ENCODE data around the gene ALPL. TPM values are rescaled to one million over a fixed set of nuclear protein-coding genes. Genes with fewer than 3 reads are reported as not detected.

The ALPL gene
- total and polyA plus RNA-seq, 9 of the 15 experiments (the other 6 are each of a cell fraction or from before 2014, with no cell fraction given) = 0.04 to 0.38 (median 0.18) TPM; not detected in 4

DNA sequence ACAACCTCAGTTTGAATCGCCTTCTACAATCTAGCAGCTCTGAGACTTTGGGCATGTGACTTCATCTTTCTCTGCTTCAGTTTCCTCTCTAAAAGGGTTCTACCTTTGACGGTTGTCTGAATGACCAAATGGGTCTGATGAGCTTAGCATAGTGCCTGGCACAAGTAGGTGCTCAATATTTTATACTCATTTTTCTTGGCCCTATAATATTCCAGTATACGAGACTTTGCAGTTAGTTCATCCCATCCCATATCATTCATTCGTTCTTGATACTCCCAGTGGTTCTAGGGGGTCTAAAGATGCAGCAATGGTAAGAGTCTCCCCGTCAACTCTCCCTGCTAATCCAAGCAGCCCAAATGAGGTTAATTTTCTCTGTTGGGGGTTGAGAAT lies 67.6 kb downstream of the ALPL start:
- H3K27me3 ChIP-seq (ENCODE audit: control insufficient read depth in 2 of 2, insufficient read depth in 2 of 2, low read length in 2 of 2) = peaks cover 9 to 37% of the 10 kb centered on the region in 2 experiments; a peak in 4 of 5 replicates
- peaks cover 4 to 20% of the 10 kb centered on the region in 2 experiments; a peak in 4 of 5 replicates for H3K4me1 ChIP-seq (replicated peaks in 1 of 2; ENCODE audit: control insufficient read depth in 2 of 2, insufficient read depth in 2 of 2, low read length in 2 of 2)
- no peak overlapping the region for H3K9ac ChIP-seq (ENCODE audit: insufficient read depth in 1 of 2, low read depth in 2 of 2, low read length in 2 of 2)
- H3K4me2 ChIP-seq (ENCODE audit: insufficient read depth, low read length) = no peak overlapping the region
- in situ Hi-C loops (cut with MboI) = no loop called here
- no peak for ATAC-seq
- DNase-seq (ENCODE audit: extremely low read depth in 1 of 4, low spot score in 3 of 4) = no peak
- no peak overlapping the region for H3K4me3 ChIP-seq
- no peaks in the 10 kb centered on the region for H3K79me2 ChIP-seq (ENCODE audit: control insufficient read depth, insufficient read depth, low read length)
- 24% methylated on average over 5 of the region's 5 CpGs for WGBS (ENCODE audit: insufficient coverage, low coverage, missing lambda C conversion rate)
- no peak overlapping the region for H2AFZ ChIP-seq (ENCODE audit: low read depth, low read length)
- intact Hi-C loops (cut with micrococcal nuclease) = loop anchor here (10.0 kb wide), 1 partner anchor 202 kb away; no protein-coding TSS in a partner anchor
- CTCF ChIA-PET (ENCODE audit: low intra/inter-chr PET ratio) = no interaction called here
- FAIRE-seq = no peak
- BruUV-seq (replicated peaks) = no TSS peak
- no peak overlapping the region for H3K27ac ChIP-seq (ENCODE audit: extremely low read depth, low read depth, low read length)
- peaks cover 4% of the 10 kb centered on the region; the same call in 1 of the 2 replicates for H4K20me1 ChIP-seq (replicated peaks; ENCODE audit: control insufficient read depth, insufficient read depth, low read length)
- no peaks in the 10 kb centered on the region for H3K36me3 ChIP-seq (ENCODE audit: control insufficient read depth, insufficient read depth, low read length)
- no peaks in the 10 kb centered on the region for H3K9me3 ChIP-seq (replicated peaks; ENCODE audit: control insufficient read depth, insufficient read depth, low read depth, low read length)
- H3K9me1 ChIP-seq (ENCODE audit: control insufficient read depth, insufficient read depth, low read length) = no peaks in the 10 kb centered on the region
- POLR2A ChIA-PET = interaction anchor here (0.6 to 1.5 kb wide), 4 partner anchors 9 to 29 kb away, joined by 3 to 4 read pairs (median 3); no protein-coding TSS in a partner anchor
- TF ChIP-seq, protein P1, sequence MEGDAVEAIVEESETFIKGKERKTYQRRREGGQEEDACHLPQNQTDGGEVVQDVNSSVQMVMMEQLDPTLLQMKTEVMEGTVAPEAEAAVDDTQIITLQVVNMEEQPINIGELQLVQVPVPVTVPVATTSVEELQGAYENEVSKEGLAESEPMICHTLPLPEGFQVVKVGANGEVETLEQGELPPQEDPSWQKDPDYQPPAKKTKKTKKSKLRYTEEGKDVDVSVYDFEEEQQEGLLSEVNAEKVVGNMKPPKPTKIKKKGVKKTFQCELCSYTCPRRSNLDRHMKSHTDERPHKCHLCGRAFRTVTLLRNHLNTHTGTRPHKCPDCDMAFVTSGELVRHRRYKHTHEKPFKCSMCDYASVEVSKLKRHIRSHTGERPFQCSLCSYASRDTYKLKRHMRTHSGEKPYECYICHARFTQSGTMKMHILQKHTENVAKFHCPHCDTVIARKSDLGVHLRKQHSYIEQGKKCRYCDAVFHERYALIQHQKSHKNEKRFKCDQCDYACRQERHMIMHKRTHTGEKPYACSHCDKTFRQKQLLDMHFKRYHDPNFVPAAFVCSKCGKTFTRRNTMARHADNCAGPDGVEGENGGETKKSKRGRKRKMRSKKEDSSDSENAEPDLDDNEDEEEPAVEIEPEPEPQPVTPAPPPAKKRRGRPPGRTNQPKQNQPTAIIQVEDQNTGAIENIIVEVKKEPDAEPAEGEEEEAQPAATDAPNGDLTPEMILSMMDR (IDR thresholded peaks at IDR 0.05 in 2 of 3, conservative IDR thresholded peaks at IDR 0.05 in 1 of 3; ENCODE audit: insufficient read depth in 2 of 3, low read depth in 1 of 3, low read length in 3 of 3) = no peak
- TF ChIP-seq ZNF23 (CRISPR knock-in tag; IDR thresholded peaks at IDR 0.05) (no peak), NFE2 (IDR thresholded peaks at IDR 0.05; ENCODE audit: low read depth) (no peak), ZC3H11A (IDR thresholded peaks at IDR 0.05; ENCODE audit: low read depth, low read length) (no peak), DNMT1 (IDR thresholded peaks at IDR 0.05) (no peak), ZNF431 (CRISPR knock-in tag; IDR thresholded peaks at IDR 0.05) (no peak), NFIX (CRISPR knock-in tag; IDR thresholded peaks at IDR 0.05; ENCODE audit: low read depth) (no peak), RBM25 (IDR thresholded peaks at IDR 0.05; ENCODE audit: low read depth, low read length, severe bottlenecking) (peak; percentile 54), POLR2B (IDR thresholded peaks at IDR 0.05; ENCODE audit: low read depth, partially characterized antibody) (no peak), KDM1A (IDR thresholded peaks at IDR 0.05) (0 out of 4 replicates have a peak, but pooled peaks of 1 of the 2 experiments have one; percentile 33), ZNF41 (CRISPR knock-in tag; conservative IDR thresholded peaks at IDR 0.05) (no peak), ESRRB (CRISPR knock-in tag; IDR thresholded peaks at IDR 0.05; ENCODE audit: borderline replicate concordance) (no peak), TARDBP (IDR thresholded peaks at IDR 0.05) (no peak), BCOR (IDR thresholded peaks at IDR 0.05) (peak; percentile 28; the same call in 1 of the 2 replicates), KLF16 (IDR thresholded peaks at IDR 0.05) (no peak), ZNF146 (CRISPR knock-in tag; IDR thresholded peaks at IDR 0.05; ENCODE audit: unreplicated experiment) (peak; percentile 91), NONO (IDR thresholded peaks at IDR 0.05; ENCODE audit: low read depth in 2 of 2, low read length in 1 of 2) (no peak), SLC30A9 (CRISPR knock-in tag; IDR thresholded peaks at IDR 0.05) (no peak)
- TF ChIP-seq, protein P2, sequence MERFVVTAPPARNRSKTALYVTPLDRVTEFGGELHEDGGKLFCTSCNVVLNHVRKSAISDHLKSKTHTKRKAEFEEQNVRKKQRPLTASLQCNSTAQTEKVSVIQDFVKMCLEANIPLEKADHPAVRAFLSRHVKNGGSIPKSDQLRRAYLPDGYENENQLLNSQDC (CRISPR knock-in tag; IDR thresholded peaks at IDR 0.05) = no peak
- TF ChIP-seq, protein P3, sequence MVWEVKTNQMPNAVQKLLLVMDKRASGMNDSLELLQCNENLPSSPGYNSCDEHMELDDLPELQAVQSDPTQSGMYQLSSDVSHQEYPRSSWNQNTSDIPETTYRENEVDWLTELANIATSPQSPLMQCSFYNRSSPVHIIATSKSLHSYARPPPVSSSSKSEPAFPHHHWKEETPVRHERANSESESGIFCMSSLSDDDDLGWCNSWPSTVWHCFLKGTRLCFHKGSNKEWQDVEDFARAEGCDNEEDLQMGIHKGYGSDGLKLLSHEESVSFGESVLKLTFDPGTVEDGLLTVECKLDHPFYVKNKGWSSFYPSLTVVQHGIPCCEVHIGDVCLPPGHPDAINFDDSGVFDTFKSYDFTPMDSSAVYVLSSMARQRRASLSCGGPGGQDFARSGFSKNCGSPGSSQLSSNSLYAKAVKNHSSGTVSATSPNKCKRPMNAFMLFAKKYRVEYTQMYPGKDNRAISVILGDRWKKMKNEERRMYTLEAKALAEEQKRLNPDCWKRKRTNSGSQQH (CRISPR knock-in tag; IDR thresholded peaks at IDR 0.05) = no peak
- TF ChIP-seq, protein P4, sequence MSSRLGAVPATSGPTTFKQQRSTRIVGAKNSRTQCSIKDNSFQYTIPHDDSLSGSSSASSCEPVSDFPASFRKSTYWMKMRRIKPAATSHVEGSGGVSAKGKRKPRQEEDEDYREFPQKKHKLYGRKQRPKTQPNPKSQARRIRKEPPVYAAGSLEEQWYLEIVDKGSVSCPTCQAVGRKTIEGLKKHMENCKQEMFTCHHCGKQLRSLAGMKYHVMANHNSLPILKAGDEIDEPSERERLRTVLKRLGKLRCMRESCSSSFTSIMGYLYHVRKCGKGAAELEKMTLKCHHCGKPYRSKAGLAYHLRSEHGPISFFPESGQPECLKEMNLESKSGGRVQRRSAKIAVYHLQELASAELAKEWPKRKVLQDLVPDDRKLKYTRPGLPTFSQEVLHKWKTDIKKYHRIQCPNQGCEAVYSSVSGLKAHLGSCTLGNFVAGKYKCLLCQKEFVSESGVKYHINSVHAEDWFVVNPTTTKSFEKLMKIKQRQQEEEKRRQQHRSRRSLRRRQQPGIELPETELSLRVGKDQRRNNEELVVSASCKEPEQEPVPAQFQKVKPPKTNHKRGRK (tag; IDR thresholded peaks at IDR 0.05) = no peak
